Measurements from ENCODE around the gene TP53BP1. TPM values are rescaled to one million over a fixed set of nuclear protein-coding genes. Genes with fewer than 3 reads are reported as not detected.

Gene TP53BP1
- total RNA-seq, 1 donor from 2014 or later, result 34.6 TPM

DNA sequence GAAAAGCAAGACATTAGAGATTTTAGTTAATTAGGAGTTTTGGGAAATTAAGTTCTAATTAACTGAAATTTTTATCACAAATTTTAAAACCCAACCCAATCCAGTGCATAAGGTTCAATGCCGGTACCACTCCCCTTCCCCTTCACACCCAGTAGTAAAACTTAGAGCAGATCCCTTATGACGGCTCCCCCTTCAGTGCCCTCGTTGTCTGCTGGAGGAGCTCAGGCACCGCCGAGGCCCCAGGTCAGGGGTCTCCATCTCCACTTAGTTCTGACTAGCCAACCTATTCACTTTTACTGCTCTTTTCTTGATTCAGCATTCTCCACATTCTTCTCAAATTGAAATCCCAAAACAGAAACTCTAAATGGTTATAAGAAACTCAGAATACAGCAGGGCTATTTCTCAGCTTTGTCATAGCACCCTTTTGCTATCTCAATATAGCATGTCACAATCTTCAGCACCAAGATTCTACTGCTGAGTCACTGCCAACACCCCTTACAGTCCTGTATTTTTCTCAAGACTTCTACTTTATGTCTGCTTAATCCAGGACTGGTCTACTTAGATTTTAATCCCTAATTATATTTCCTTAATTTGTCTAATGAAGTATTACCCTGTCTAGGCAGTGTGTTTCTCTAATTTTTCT lies 82.3 kb downstream of the TP53BP1 start:
- TF ChIP-seq, protein P1, sequence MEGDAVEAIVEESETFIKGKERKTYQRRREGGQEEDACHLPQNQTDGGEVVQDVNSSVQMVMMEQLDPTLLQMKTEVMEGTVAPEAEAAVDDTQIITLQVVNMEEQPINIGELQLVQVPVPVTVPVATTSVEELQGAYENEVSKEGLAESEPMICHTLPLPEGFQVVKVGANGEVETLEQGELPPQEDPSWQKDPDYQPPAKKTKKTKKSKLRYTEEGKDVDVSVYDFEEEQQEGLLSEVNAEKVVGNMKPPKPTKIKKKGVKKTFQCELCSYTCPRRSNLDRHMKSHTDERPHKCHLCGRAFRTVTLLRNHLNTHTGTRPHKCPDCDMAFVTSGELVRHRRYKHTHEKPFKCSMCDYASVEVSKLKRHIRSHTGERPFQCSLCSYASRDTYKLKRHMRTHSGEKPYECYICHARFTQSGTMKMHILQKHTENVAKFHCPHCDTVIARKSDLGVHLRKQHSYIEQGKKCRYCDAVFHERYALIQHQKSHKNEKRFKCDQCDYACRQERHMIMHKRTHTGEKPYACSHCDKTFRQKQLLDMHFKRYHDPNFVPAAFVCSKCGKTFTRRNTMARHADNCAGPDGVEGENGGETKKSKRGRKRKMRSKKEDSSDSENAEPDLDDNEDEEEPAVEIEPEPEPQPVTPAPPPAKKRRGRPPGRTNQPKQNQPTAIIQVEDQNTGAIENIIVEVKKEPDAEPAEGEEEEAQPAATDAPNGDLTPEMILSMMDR (IDR thresholded peaks at IDR 0.05), result no peak
- Histone ChIP-seq H3K27me3 (no peaks in the 10 kb centered on the region), H3K9me3 (no peaks in the 10 kb centered on the region), H3K36me3 (peaks cover 64 to 84% of the 10 kb centered on the region in 2 donors), H3K27ac (no peak overlapping the region), H3K4me3 (no peak overlapping the region), H3K4me1 (no peaks in the 10 kb centered on the region)
- no peak for DNase-seq (ENCODE audit: low spot score in 2 of 2)
- intact Hi-C loops (cut with DNase I), result no loop called here

DNA sequence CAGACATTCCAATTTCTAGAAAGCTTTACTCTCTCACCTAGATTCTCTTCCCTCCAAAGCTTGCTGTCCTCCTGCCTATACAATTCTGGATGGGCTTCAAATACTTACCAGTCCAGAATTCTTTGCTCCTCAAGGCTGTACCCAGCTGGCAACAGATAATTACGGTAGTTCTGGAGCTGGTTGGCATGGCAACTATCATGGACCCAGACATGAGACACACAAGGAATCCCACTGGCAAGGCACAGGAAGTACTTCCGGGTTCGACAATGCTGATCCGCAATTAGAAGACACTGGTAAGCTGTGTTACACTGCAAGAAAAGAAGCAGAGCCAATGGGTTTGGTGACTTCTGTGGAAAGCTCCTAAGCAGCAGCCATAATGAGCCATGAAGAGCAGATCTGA lies 84.2 kb downstream of the TP53BP1 start:
- Histone ChIP-seq H3K27me3 (no peaks in the 10 kb centered on the region), H3K4me1 (no peaks in the 10 kb centered on the region), H3K4me3 (no peak overlapping the region), H3K27ac (no peak overlapping the region), H3K36me3 (peaks cover 72 to 87% of the 10 kb centered on the region in 2 donors), H3K9me3 (no peaks in the 10 kb centered on the region)
- TF ChIP-seq, protein P1 (IDR thresholded peaks at IDR 0.05), result no peak
- intact Hi-C loops (cut with DNase I), result no loop called here
- DNase-seq (ENCODE audit: low spot score in 2 of 2), result no peak

DNA sequence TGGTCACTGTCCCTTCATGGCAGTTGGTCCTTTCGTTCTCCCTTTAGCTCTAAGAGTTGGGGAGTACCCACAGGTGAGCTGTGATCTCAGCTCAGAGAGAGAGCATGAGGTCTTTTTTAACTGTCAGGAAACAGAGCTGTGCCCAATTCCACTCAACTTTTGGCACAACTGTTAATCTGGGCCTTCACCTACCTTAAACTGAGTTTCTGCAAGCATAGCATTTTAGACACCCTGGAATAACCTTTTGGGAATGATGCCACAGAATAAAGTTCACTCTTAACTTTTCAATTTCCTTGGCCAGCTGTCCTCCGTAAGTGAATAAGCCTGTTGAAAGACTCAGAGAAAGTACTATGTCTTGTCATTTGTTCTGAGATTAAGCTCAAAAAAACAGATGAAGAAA lies 86.1 kb downstream of the TP53BP1 start:
- peaks cover 78 to 89% of the 10 kb centered on the region in 2 donors for H3K36me3 ChIP-seq
- no peaks in the 10 kb centered on the region for H3K9me3 ChIP-seq
- TF ChIP-seq, protein P1 (IDR thresholded peaks at IDR 0.05), result no peak
- no peak for DNase-seq (ENCODE audit: low spot score in 2 of 2)
- no peaks in the 10 kb centered on the region for H3K27me3 ChIP-seq
- H3K4me3 ChIP-seq, result no peak overlapping the region
- intact Hi-C loops (cut with DNase I), result no loop called here
- H3K4me1 ChIP-seq, result no peaks in the 10 kb centered on the region
- H3K27ac ChIP-seq, result no peak overlapping the region

DNA sequence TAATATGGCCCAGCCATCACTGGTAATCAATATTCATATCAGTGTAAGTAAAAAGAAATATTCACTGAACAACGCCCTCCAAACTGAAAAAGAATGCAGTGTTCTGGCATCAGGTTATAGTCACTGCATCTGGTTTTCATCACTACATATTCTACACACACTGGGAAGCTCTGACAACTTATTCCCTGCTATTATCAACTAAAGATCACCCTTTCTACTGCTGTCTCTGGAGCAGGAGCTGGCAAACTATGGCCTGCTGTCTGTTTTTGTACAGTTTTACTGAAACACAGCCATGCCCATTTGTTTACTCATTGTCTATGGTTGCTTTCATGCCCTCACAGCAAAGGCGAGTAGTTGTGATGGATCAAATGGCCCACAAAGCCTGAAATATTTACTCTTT lies 86.8 kb downstream of the TP53BP1 start:
- TF ChIP-seq, protein P1 (IDR thresholded peaks at IDR 0.05), result no peak
- Histone ChIP-seq H3K36me3 (peaks cover 85 to 89% of the 10 kb centered on the region in 2 donors), H3K27ac (no peak overlapping the region)

DNA sequence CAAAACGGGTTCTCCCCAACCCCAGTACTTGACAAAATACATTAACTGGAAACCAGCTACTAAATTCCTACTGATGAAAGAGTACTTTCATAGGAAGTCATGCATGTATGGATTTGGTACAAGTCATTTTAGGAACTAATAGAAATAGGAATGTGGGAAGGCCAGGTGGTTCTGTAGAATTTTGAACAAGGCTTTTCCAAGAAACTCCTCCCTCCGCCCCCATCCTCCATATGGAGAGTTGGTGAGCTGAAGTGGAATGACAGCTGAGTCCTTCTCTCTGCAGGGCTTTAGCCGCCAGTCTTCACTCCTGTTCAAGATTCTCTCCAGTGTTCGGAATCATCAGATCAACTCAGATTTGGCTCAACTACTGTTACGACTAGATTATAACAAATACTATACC lies 88.8 kb downstream of the TP53BP1 start:
- intact Hi-C loops (cut with DNase I), result no loop called here

More for the DNA sequence above, 86.8 kb downstream of the TP53BP1 start:
- no peak for DNase-seq (ENCODE audit: low spot score in 2 of 2)
- Histone ChIP-seq H3K9me3 (no peaks in the 10 kb centered on the region), H3K4me3 (no peak overlapping the region), H3K4me1 (no peaks in the 10 kb centered on the region), H3K27me3 (no peaks in the 10 kb centered on the region)
- intact Hi-C loops (cut with DNase I), result no loop called here

More for the DNA sequence above, 88.8 kb downstream of the TP53BP1 start:
- no peaks in the 10 kb centered on the region for H3K4me1 ChIP-seq
- no peak for DNase-seq (ENCODE audit: low spot score in 2 of 2)
- H3K9me3 ChIP-seq, result no peaks in the 10 kb centered on the region
- TF ChIP-seq, protein P1 (IDR thresholded peaks at IDR 0.05), result no peak
- H3K36me3 ChIP-seq, result peaks cover 88 to 93% of the 10 kb centered on the region in 2 donors
- H3K27ac ChIP-seq, result no peak overlapping the region
- H3K4me3 ChIP-seq, result no peak overlapping the region
- no peaks in the 10 kb centered on the region for H3K27me3 ChIP-seq
